Measurements from ENCODE around the gene ZNF827.
A peak's percentile ranks its signal among the peaks of the same experiment; 100 is the strongest.

Gene ZNF827

DNA sequence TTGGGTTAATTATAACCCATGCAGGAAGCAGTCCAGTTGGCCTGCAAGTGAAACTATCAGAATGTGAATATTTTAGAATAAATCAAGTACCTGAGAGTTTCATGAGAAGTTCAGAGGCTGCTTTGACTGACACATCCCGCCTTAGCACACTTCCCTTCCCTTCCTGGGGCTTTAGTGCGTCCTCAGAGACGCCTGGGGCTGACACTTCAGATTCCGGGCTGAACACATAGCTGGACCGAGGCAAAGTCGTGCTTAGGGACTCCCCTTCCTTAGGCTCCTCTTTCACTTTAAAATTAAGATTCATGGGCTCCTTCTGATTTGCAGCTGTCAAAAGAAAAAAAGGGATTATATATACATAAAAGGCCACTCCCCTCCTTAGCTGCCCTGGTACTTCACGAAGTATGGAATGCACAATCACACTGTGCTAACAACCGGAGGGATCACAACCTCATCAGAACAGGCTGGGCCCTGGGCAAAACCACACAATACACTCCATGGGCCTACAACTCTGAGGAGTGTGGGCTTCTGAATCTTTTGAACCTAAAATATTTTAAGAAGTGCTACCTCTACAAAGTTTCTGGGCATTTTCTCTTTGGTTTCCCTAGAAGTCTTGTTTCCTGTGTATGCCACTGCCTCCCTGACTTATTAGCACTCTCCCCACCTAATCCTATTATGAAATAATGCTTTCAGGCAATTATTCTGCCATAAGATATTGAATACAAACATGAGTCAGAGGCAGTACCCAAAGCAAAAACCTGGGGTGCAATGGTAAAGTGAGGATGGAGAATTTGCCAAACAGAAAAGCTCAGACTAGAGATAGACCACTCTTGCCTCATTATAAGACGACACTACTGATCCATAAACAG, 68.2 kb downstream of the ZNF827 start:
- no peak for DNase-seq (ENCODE audit: low spot score)
- TF ChIP-seq, protein P1, sequence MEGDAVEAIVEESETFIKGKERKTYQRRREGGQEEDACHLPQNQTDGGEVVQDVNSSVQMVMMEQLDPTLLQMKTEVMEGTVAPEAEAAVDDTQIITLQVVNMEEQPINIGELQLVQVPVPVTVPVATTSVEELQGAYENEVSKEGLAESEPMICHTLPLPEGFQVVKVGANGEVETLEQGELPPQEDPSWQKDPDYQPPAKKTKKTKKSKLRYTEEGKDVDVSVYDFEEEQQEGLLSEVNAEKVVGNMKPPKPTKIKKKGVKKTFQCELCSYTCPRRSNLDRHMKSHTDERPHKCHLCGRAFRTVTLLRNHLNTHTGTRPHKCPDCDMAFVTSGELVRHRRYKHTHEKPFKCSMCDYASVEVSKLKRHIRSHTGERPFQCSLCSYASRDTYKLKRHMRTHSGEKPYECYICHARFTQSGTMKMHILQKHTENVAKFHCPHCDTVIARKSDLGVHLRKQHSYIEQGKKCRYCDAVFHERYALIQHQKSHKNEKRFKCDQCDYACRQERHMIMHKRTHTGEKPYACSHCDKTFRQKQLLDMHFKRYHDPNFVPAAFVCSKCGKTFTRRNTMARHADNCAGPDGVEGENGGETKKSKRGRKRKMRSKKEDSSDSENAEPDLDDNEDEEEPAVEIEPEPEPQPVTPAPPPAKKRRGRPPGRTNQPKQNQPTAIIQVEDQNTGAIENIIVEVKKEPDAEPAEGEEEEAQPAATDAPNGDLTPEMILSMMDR (IDR thresholded peaks at IDR 0.05; ENCODE audit: extremely low read depth, missing control alignments), result no peak

- peak; percentile 18 for DNase-seq (ENCODE audit: low spot score)
- TF ChIP-seq, protein P1 (IDR thresholded peaks at IDR 0.05; ENCODE audit: extremely low read depth, missing control alignments), result no peak
Observed at GRCh38 chr4:145868637-145869409, 69.8 kb downstream of the ZNF827 start.

- DNase-seq (ENCODE audit: low spot score), result no peak
- TF ChIP-seq, protein P1 (IDR thresholded peaks at IDR 0.05; ENCODE audit: extremely low read depth, missing control alignments), result no peak
Observed at GRCh38 chr4:145867406-145867805, 71.2 kb downstream of the ZNF827 start.

- TF ChIP-seq, protein P1 (IDR thresholded peaks at IDR 0.05; ENCODE audit: extremely low read depth, missing control alignments), result no peak
- no peak for DNase-seq (ENCODE audit: low spot score)
Observed at GRCh38 chr4:145866991-145867390, 71.6 kb downstream of the ZNF827 start.

DNA sequence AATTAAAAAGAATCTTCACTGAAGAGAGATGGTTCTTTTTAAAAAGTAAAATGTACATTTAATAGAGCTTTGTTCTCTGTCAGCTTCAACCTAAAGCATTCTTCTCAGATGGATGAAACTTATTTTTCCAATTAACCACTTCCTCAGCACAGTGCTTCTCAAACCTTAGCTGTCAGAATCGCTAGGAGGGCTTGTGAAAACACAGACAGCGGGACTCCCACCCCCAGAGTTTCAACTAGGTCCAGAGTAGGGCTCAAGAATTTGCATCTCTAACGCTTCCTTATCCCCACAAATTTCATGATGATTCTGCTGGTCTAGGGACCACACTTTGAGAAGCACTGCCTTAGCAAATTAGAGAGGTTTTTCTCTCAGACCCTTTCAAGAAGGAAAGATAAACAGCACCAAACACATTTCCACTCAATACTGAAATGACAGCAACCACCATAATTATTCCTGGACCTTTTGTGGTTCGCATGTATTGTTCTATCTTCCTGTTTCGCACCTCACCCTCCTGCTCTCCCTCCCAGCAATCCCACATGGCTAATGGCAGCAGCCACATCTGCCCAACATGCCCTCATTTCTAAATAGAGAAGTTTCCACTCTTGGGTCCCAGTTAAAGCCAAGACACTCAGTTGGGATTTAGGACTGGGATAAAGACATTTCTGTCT, 73.2 kb downstream of the ZNF827 start:
- TF ChIP-seq, protein P1 (IDR thresholded peaks at IDR 0.05; ENCODE audit: extremely low read depth, missing control alignments), result no peak
- no peak for DNase-seq (ENCODE audit: low spot score)

DNA sequence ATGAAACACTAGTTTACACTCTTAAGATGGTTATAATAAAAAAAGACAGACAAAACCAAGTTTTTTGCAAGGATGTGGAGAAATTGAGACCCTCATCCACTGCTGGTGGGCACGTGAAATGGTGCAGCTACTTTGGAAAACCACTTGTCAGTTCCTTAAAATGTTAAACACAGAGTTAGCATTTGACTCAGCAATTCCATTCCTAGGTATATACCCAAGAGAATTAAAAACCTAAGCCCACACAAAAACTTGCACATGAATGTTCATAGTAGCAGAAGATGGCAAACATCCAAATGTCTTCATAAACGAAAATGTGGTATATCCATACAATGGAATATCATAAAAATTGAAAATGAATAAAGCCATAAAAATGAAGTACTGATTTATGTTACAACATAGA, 75.4 kb downstream of the ZNF827 start:
- DNase-seq (ENCODE audit: low spot score), result no peak
- TF ChIP-seq, protein P1 (IDR thresholded peaks at IDR 0.05; ENCODE audit: extremely low read depth, missing control alignments), result no peak
